HG03460 (cell line): ENCODE data around the gene PTPN14.

Source experiments
- ATAC-seq: cut with Tn5 transposase; IDR thresholded peaks from one replicate; pipeline ENCODE4 v1.9.1; 2021; ENCODE audit not compliant: unreplicated experiment

PTPN14 gene

DNA sequence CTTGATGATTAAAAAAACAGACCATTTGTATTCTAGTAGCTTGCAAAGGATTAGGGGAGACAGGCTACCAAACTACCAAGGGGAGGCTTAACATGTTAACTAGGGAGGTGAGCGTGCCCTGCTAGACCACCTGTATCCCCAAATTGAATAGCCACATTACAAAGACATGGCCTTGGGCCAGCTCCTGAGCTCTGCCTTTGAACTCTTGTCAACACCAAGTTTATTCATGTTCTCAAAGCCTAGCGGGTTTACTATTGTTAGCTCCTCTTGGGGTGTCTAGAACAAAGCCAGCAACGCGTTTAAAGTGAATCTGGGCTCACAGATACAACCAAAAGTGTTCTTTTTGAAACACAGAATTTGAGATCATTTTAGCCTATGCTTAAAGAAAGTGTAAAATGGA lies 234.1 kb downstream of the PTPN14 start:
- no peak for ATAC-seq

- no peak for ATAC-seq
Observed at GRCh38 chr1:214316593-214316992, 234.8 kb downstream of the PTPN14 start.

DNA sequence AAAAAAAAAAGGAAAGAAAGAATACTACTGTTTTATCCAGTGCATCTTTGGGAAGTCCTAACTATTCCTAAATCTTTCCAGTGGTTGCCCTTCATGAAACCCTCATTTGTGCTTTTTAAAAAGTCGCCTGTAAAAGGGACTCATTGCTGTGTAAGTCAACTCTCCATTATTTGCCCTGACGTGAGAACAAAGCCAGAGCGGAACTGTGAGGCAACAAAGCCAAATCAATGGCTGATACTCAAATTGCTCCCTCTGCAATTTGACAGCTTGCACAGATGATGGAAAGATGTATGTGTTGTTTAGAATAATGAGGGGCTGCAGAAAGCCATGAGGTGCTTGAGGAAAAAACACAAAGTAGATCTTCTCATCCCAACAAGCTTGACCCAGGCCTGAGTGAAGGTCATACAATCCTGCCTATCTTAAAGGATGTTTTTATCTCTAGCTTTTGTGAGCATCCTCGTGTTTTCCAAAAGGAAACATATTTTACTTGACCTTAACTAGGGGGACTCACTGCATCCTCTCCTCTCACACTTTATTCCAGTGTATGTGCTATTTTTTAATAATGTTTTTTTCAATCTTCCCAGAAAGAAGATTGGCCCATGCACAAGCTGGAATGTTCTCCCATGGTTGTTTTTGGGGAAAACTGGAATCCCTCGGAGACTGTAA lies 237.1 kb downstream of the PTPN14 start:
- ATAC-seq = no peak

- ATAC-seq = no peak
Observed at GRCh38 chr1:214312530-214313051, 238.8 kb downstream of the PTPN14 start.

DNA sequence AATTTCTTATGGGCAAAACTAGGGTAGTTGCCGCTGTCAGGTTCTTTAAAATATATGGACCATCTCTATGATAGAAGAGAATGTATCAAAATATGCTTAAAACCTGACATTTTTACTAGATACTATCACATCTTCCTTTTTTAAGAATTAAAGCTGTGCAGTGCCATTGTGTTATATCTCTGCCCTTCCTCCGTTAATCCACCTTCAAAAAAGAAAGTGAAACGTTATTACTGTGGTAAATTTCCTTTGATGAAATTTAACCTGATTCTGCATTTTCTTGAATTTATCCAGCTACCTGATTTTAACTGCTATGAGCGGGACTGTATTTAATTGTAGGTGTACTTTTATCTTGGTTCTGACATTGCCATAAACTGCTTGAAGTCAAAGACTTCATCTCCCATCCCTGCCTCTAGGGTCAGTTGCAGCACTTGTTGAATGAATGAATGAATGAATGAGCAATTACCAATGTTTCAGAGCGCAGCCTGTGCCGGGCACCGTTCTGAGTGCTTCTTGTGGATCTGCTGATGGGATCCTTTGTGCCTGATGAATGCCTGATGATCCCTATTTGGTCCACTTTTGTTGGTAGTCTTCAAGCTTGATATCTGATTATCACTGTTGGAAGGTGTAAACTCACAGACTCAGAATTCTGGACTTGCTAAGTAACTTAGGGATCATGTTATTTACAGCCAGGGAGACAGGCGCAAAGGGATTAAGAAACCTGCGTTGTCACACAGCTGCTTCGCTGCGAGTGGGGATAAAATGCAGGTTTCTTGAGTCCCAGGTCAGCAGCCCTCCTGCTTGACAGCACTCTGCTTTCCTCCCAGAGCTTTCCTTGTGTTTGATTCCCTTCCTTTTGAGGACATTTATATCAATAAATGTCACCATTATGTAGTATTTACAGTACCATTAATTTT lies 240.4 kb downstream of the PTPN14 start:
- no peak for ATAC-seq

GRCh38 chr1:214310010-214310409 lies 241.4 kb downstream of the PTPN14 start:
- peak; percentile 61 for ATAC-seq

DNA sequence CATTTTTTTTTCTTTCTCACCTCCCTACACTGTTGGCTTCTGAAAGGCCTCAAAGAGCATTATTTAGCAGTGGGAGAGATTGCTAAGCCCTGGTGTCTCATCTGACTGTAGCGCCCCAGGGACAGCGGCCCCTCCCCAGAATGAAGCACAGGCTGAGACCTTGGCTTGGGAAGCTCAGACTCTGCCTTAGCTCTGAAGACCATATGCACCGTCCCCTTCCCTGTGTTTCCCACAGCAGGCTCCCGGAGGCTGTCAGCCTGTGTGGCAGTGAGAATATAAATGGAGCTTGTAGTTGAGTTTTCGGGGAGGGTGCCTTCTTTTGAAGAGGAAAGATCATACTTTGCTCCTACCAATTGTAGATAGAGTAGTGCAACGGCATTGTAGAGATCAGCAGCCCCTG lies 245.1 kb downstream of the PTPN14 start:
- ATAC-seq = no peak

DNA sequence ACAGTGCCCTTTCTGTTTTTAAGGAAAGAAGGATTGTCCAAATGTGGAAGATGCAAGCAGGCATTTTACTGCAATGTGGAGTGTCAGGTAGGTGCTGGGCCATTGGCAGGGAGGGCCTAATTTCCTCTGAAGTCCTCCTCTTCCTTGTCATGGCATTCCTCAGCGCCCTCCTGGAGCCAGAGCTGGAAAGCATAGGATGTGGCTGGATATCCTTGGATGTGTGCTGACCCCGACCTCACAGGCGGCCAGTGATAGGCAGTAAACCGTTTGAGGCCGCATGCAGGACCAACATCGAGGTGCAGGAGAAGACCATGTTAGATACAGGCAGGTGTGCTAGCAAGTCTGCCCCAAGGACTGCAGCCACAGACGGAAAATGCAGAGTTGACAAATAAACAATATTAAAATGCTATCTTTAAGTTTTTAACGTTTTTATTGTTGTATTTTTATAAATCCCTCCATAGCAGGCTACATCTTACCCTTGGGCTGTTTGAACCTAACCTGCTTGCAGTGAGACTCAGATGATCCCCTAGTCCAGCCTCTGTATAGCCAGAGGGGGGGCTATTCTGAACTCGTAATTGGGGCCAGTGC lies 246.1 kb downstream of the PTPN14 start:
- ATAC-seq = no peak

GRCh38 chr1:214303141-214303930 lies 248.1 kb downstream of the PTPN14 start:
- no peak for ATAC-seq

GRCh38 chr1:214301526-214301925 lies 249.9 kb downstream of the PTPN14 start:
- no peak for ATAC-seq

- no peak for ATAC-seq
Observed at GRCh38 chr1:214300149-214300780, 251.1 kb downstream of the PTPN14 start.
